Ovary (tissue), 3 donors: ENCODE measurements around the gene GNB1.

Experiments
- POLR2A ChIP-seq: fragments of 450-650 bp; IDR thresholded peaks from one replicate; pipeline ENCODE4 v1.6.1; 2017; ENCODE audit warnings: antibody characterized with exemption, mild to moderate bottlenecking, moderate library complexity
- TF ChIP-seq, protein P1 (sequence below), 3 donors: fragments of 450-650 bp in 2 of 3; fragments of 200-600 bp in 1 of 3; IDR thresholded peaks; one replicate each; pipeline versions ENCODE4 v1.5.1 to v1.8.0; 2016 to 2022; ENCODE audit warnings: antibody characterized with exemption in 3 of 3, mild to moderate bottlenecking in 1 of 3
- donor health status: DM: no; HTN: no; CAD: no.

DNA sequence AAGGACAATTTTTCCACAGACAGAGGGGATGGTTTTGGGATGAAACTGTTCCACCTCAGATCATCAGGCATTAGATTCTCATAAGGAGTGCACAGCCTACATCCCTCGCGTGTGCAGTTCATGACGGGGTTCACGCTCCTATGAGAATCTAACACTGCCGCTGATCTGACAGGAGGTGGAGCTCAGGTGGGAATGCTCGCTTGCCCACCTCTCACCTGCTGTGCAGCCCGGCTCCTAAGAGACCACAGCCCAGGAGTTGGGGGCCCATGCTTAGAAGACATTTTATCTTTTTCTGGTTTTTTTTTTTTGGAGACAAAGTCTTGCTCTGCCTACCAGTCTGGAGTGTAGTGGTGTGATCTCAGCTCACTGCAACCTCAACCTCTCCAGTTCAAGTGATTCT lies 16.0 kb downstream of the GNB1 start:
- TF ChIP-seq, protein P1, sequence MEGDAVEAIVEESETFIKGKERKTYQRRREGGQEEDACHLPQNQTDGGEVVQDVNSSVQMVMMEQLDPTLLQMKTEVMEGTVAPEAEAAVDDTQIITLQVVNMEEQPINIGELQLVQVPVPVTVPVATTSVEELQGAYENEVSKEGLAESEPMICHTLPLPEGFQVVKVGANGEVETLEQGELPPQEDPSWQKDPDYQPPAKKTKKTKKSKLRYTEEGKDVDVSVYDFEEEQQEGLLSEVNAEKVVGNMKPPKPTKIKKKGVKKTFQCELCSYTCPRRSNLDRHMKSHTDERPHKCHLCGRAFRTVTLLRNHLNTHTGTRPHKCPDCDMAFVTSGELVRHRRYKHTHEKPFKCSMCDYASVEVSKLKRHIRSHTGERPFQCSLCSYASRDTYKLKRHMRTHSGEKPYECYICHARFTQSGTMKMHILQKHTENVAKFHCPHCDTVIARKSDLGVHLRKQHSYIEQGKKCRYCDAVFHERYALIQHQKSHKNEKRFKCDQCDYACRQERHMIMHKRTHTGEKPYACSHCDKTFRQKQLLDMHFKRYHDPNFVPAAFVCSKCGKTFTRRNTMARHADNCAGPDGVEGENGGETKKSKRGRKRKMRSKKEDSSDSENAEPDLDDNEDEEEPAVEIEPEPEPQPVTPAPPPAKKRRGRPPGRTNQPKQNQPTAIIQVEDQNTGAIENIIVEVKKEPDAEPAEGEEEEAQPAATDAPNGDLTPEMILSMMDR (IDR thresholded peaks at IDR 0.05), result no peak
- no peak for TF ChIP-seq POLR2A
